ENCODE data around the gene JAKMIP2. TPM values are rescaled to one million over a fixed set of nuclear protein-coding genes. Genes with fewer than 3 reads are reported as not detected.

Gene JAKMIP2
- total RNA-seq, 1 experiment from 2014 or later = 1.2 TPM

DNA sequence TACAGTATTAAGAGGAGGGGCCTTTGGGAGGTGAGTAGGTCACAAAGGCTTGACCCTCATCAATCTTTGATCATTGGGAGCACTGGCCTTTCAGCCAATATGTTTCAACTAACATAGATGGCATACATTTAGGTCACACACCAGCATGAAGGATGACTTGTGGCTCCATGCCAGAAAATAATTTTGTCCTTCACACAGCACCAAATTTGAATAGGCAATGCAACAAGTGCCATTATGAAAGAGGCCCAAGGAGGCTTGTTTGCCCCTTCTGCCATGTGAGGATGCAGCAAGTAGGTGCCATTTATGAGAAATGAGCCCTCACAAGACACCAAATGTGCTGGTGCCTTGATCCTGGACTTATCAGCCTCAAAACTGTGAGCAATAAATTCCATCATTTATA is 81.1 kb downstream of the JAKMIP2 start:
- TF ChIP-seq CTCF (IDR thresholded peaks at IDR 0.05; ENCODE audit: insufficient read depth in 1 of 2, low read depth in 1 of 2, low read length in 1 of 2, severe bottlenecking in 1 of 2, unreplicated experiment in 1 of 2) = no peak
- no peak overlapping the region for H3K4me3 ChIP-seq (ENCODE audit: low read depth, low read length)
- BruUV-seq (replicated peaks) = no TSS peak
- ChIA-PET CTCF (interaction anchor here (0.7 kb wide), 1 partner anchor 11 kb away, joined by 7 read pairs; no protein-coding TSS in a partner anchor), POLR2A (no interaction called here)
- H3K27me3 Mint-ChIP-seq (ENCODE audit: insufficient read depth, unreplicated experiment) = peaks cover 4% of the 10 kb centered on the region
- no peaks in the 10 kb centered on the region for H3K36me3 Mint-ChIP-seq (ENCODE audit: insufficient read depth, unreplicated experiment)
- peaks cover 25% of the 10 kb centered on the region for H3K9me3 Mint-ChIP-seq (ENCODE audit: unreplicated experiment)
- no peaks in the 10 kb centered on the region for H3K4me1 Mint-ChIP-seq (ENCODE audit: low read depth, unreplicated experiment)
- H3K9me3 ChIP-seq = peaks cover 14% of the 10 kb centered on the region; the same call in 1 of the 2 replicates
- intact Hi-C loops (cut with micrococcal nuclease; ENCODE audit: unreplicated experiment) = no loop called here
- no peak overlapping the region for H3K4me3 Mint-ChIP-seq (ENCODE audit: unreplicated experiment)
- no peaks in the 10 kb centered on the region for H3K27me3 ChIP-seq (replicated peaks; ENCODE audit: control insufficient read depth, insufficient read depth, low read length)
- no peak overlapping the region for H3K27ac Mint-ChIP-seq (ENCODE audit: unreplicated experiment)
- no peaks in the 10 kb centered on the region for H3K4me1 ChIP-seq
- no peaks in the 10 kb centered on the region for H3K36me3 ChIP-seq (ENCODE audit: control insufficient read depth, insufficient read depth, low read length)
- DNase-seq = no peak

- ChIA-PET CTCF (no interaction called here), POLR2A (no interaction called here)
- Mint-ChIP-seq H3K36me3 (ENCODE audit: insufficient read depth, unreplicated experiment) (no peaks in the 10 kb centered on the region), H3K27me3 (ENCODE audit: insufficient read depth, unreplicated experiment) (peaks cover 4% of the 10 kb centered on the region), H3K4me3 (ENCODE audit: unreplicated experiment) (no peak overlapping the region), H3K9me3 (ENCODE audit: unreplicated experiment) (peaks cover 37% of the 10 kb centered on the region), H3K4me1 (ENCODE audit: low read depth, unreplicated experiment) (no peaks in the 10 kb centered on the region), H3K27ac (ENCODE audit: unreplicated experiment) (no peak overlapping the region)
- H3K4me1 ChIP-seq = no peaks in the 10 kb centered on the region
- H3K4me3 ChIP-seq (ENCODE audit: low read depth, low read length) = no peak overlapping the region
- no peaks in the 10 kb centered on the region for H3K36me3 ChIP-seq (ENCODE audit: control insufficient read depth, insufficient read depth, low read length)
- no peak for DNase-seq
- intact Hi-C loops (cut with micrococcal nuclease; ENCODE audit: unreplicated experiment) = no loop called here
- no TSS peak for BruUV-seq (replicated peaks)
- no peaks in the 10 kb centered on the region for H3K27me3 ChIP-seq (replicated peaks; ENCODE audit: control insufficient read depth, insufficient read depth, low read length)
- H3K9me3 ChIP-seq = peaks cover 16% of the 10 kb centered on the region; the same call in 1 of the 2 replicates
- no peak for TF ChIP-seq CTCF (IDR thresholded peaks at IDR 0.05; ENCODE audit: insufficient read depth in 1 of 2, low read depth in 1 of 2, low read length in 1 of 2, severe bottlenecking in 1 of 2, unreplicated experiment in 1 of 2)
Observed at GRCh38 chr5:147699496-147700088, 82.9 kb downstream of the JAKMIP2 start.

DNA sequence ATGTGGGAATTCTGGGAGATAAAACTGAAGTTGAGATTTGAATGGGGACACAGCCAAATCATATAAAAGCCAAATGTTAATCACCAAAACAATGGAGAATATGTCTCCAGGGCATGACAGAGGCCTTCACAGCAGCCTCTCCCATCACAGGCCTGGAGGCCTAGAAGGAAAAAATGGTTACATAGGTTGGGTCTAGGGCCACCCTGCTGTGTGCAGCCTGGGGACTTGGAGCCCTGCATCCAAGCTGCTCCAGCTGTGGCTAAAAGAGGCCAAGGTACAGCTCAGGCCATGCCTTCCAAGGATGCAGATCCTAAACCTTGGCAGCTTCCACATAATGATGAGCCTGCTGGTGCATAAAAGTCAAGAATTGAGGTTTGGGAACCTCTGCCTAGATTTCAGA is 85.1 kb downstream of the JAKMIP2 start:
- ChIA-PET CTCF (no interaction called here), POLR2A (no interaction called here)
- H3K4me1 ChIP-seq = no peaks in the 10 kb centered on the region
- peaks cover 16% of the 10 kb centered on the region; the same call in 1 of the 2 replicates for H3K9me3 ChIP-seq
- H3K9me3 Mint-ChIP-seq (ENCODE audit: unreplicated experiment) = peaks cover 37% of the 10 kb centered on the region
- H3K4me3 Mint-ChIP-seq (ENCODE audit: unreplicated experiment) = no peak overlapping the region
- H3K27me3 Mint-ChIP-seq (ENCODE audit: insufficient read depth, unreplicated experiment) = peaks cover 4% of the 10 kb centered on the region
- TF ChIP-seq CTCF (IDR thresholded peaks at IDR 0.05; ENCODE audit: insufficient read depth in 1 of 2, low read depth in 1 of 2, low read length in 1 of 2, severe bottlenecking in 1 of 2, unreplicated experiment in 1 of 2) = no peak
- no peak overlapping the region for H3K27ac Mint-ChIP-seq (ENCODE audit: unreplicated experiment)
- DNase-seq = no peak
- no peaks in the 10 kb centered on the region for H3K36me3 Mint-ChIP-seq (ENCODE audit: insufficient read depth, unreplicated experiment)
- no peak overlapping the region for H3K4me3 ChIP-seq (ENCODE audit: low read depth, low read length)
- BruUV-seq (replicated peaks) = no TSS peak
- no peaks in the 10 kb centered on the region for H3K4me1 Mint-ChIP-seq (ENCODE audit: low read depth, unreplicated experiment)
- intact Hi-C loops (cut with micrococcal nuclease; ENCODE audit: unreplicated experiment) = no loop called here
- H3K27me3 ChIP-seq (replicated peaks; ENCODE audit: control insufficient read depth, insufficient read depth, low read length) = no peaks in the 10 kb centered on the region
- no peaks in the 10 kb centered on the region for H3K36me3 ChIP-seq (ENCODE audit: control insufficient read depth, insufficient read depth, low read length)
